Transverse colon (tissue), 3 donors: ENCODE measurements around the gene AADAC.

ENCODE experiments used
- CTCF ChIP-seq, 5 experiments: fragments of 200-600 bp in 3 of 5; fragments of 450-650 bp in 2 of 5; sonication (generic) in 3 of 5; IDR thresholded peaks; 1 replicate in 2 of 5; 2 replicates in 3 of 5; pipeline ENCODE4 v1.5.1; 2016 to 2017; ENCODE audit warnings: antibody characterized with exemption in 5 of 5, inconsistent platforms in 3 of 5, mild to moderate bottlenecking in 2 of 5, moderate library complexity in 1 of 5
- POLR2A ChIP-seq: fragments of 450-650 bp; IDR thresholded peaks from one replicate; pipeline ENCODE4 v1.6.1; 2016; ENCODE audit warnings: antibody characterized with exemption, mild to moderate bottlenecking, moderate library complexity

DNA sequence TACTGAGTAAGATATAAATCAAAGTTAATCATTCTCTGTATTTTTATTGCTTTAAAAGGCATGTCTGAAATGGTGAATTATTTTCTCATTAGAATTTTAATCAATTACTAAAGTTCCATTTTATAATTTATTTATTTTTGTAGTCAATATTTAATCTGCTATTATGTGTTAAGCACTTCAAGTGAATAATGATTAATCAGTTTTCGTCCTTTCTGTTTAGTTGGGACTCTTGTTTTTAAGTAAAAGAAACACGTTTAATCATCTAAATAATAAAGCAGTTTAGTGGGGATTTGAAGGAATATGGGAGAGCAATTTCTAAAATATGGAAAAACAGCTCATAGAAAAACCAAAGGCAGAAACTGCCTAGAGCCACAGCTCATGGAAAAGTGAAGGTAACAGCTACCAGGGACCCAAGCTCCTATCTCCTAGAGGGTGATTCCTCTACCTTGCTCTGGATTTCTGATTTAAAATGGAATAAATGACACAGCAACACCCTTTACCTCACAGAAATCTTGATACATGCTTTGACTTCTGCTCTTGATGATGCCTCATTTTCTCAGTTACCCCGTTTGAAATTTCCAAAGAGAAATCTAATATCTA lies 31.5 kb downstream of the AADAC start:
- TF ChIP-seq CTCF (IDR thresholded peaks at IDR 0.05) (no peak), POLR2A (no peak)
